Natural killer cell (primary cell): ENCODE data around the gene NT5M. TPM values are rescaled to one million over a fixed set of nuclear protein-coding genes. Genes with fewer than 3 reads are reported as not detected.

Experiments used
- ATAC-seq, 3 donors: fragments of 150-1000 bp in 2 of 3; fragments of 200-7000 bp in 1 of 3; cut with Tn5 transposase; 1 replicate in 1 of 3; 2 replicates in 2 of 3; pipeline ENCODE4 v1.10.0; 2021; ENCODE audit warnings: mild to moderate bottlenecking in 2 of 3, moderate library complexity in 2 of 3
- DNase-seq, 2 donors: peaks; one replicate each; pipeline versions ENCODE4 v3.0.0 to v3.0.0-alpha.2; 2013 to 2021; ENCODE audit warnings: mixed read lengths in 1 of 2
- H3K27ac ChIP-seq: one replicate; pipeline ENCODE4 v1.5.1; 2013; ENCODE audit warnings: mild to moderate bottlenecking, low read length
- H3K27me3 ChIP-seq: one replicate; pipeline ENCODE4 v1.6.1; 2013; ENCODE audit warnings: low read length; ENCODE audit not compliant: control insufficient read depth, insufficient read depth
- H3K36me3 ChIP-seq: one replicate; pipeline ENCODE4 v1.6.1; 2013; ENCODE audit warnings: low read length; ENCODE audit not compliant: control insufficient read depth, insufficient read depth
- H3K4me1 ChIP-seq: one replicate; pipeline ENCODE4 v1.6.1; 2013; ENCODE audit warnings: low read length; ENCODE audit not compliant: control insufficient read depth, insufficient read depth
- H3K4me3 ChIP-seq: one replicate; pipeline ENCODE4 v1.5.1; 2013; ENCODE audit warnings: low read length
- H3K9me3 ChIP-seq: one replicate; pipeline ENCODE4 v1.6.1; 2013; ENCODE audit warnings: low read length; ENCODE audit not compliant: control insufficient read depth, insufficient read depth
- H3K27ac Mint-ChIP-seq, 2 donors: one replicate each; pipeline ENCODE4 v1.8.0; 2022; ENCODE audit warnings: mild to moderate bottlenecking in 2 of 2, mixed read lengths in 2 of 2, moderate library complexity in 1 of 2
- H3K27me3 Mint-ChIP-seq, 2 donors: one replicate each; pipeline ENCODE4 v1.8.0; 2022; ENCODE audit warnings: low read depth in 2 of 2, mixed read lengths in 2 of 2
- H3K36me3 Mint-ChIP-seq: one replicate; pipeline ENCODE4 v1.8.0; 2022; ENCODE audit warnings: mixed read lengths
- H3K4me1 Mint-ChIP-seq, 2 donors: one replicate each; pipeline ENCODE4 v1.8.0; 2022; ENCODE audit warnings: mixed read lengths in 2 of 2
- H3K4me3 Mint-ChIP-seq: one replicate; pipeline ENCODE4 v1.8.0; 2022; ENCODE audit warnings: mild to moderate bottlenecking, moderate library complexity, mixed read lengths
- H3K9me3 Mint-ChIP-seq, 2 donors: one replicate each; pipeline ENCODE4 v1.8.0; 2022; ENCODE audit warnings: mixed read lengths in 2 of 2
- CTCF ChIP-seq: fragments of 200-600 bp; IDR thresholded peaks from one replicate; pipeline ENCODE4 v1.8.0; 2022; ENCODE audit warnings: antibody characterized with exemption
- WGBS: methylation state at CpG from one replicate; pipeline ENCODE4 v1.1.7; 2013; ENCODE audit warnings: missing lambda C conversion rate; ENCODE audit not compliant: insufficient coverage; 5-methylcytosine and 5-hydroxymethylcytosine counted together
- intact Hi-C: fragments of 100-400 bp; cut with micrococcal nuclease; formaldehyde crosslinking; loops from one replicate; pipeline ENCODE4 v1.14.2; 2022
- total RNA-seq, 4 donors: library from RNA; stranded (reverse); fragments of 120-200 nt in 1 of 4; gene quantifications; one replicate each; pipeline versions ENCODE4 v1.2.3 to v1.2.4, GENCODE V29; 2013 to 2022

Gene NT5M
- total RNA-seq, 3 donors from 2014 or later (not counting 1 experiment from before 2014, with no cell fraction given) = 3.5 to 4.4 (median 4.1) TPM

GRCh38 chr17:17280613-17281549 is 22.3 kb upstream of the NT5M start, which contains the start of gene COPS3:
Gene COPS3 (minus strand): TSS chr17:17281246. CDS start chr17:17281186, 60 bp downstream.
- Mint-ChIP-seq H3K27ac (peak within 1 kb of the TSS; percentile 91 to 94), H3K36me3 (no peaks in the 10 kb centered on the region), H3K4me3 (peak within 1 kb of the TSS; percentile 93), H3K9me3 (no peaks in the 10 kb centered on the region), H3K27me3 (no peaks in the 10 kb centered on the region), H3K4me1 (peaks cover 23 to 37% of the 10 kb centered on the region in 2 donors)
- no peaks in the 10 kb centered on the region for H3K9me3 ChIP-seq
- H3K4me3 ChIP-seq = peak within 1 kb of the TSS; percentile 84
- H3K36me3 ChIP-seq = peaks cover 2% of the 10 kb centered on the region
- under 1% methylated on average over 80 of the region's 80 CpGs for WGBS
- peaks cover 25% of the 10 kb centered on the region for H3K4me1 ChIP-seq
- DNase-seq (peak; percentile 96 to 99), ATAC-seq (peak; percentile 87 to 96 (median 91))
- H3K27me3 ChIP-seq = no peaks in the 10 kb centered on the region
- intact Hi-C loops = loop anchor here (1.0 to 2.0 kb wide), 4 partner anchors 19 to 44 kb away; partner anchors contain the start of gene FLCN
- peak within 1 kb of the TSS; percentile 88 for H3K27ac ChIP-seq
- TF ChIP-seq CTCF = no peak

- Histone ChIP-seq H3K36me3 (no peaks in the 10 kb centered on the region), H3K4me3 (no peak overlapping the region), H3K27me3 (no peaks in the 10 kb centered on the region), H3K4me1 (peaks cover 6% of the 10 kb centered on the region), H3K9me3 (no peaks in the 10 kb centered on the region), H3K27ac (no peak overlapping the region)
- intact Hi-C loops = no loop called here
- DNase-seq (no peak), ATAC-seq (no peak)
- H3K36me3 Mint-ChIP-seq = no peaks in the 10 kb centered on the region
- peaks cover 11 to 12% of the 10 kb centered on the region in 2 donors for H3K4me1 Mint-ChIP-seq
- no peak for TF ChIP-seq CTCF
- no peaks in the 10 kb centered on the region for H3K27me3 Mint-ChIP-seq
- 95% methylated on average over 5 of the region's 5 CpGs for WGBS
- no peaks in the 10 kb centered on the region for H3K9me3 Mint-ChIP-seq
- no peak overlapping the region for H3K27ac Mint-ChIP-seq
- no peak overlapping the region for H3K4me3 Mint-ChIP-seq
Observed at GRCh38 chr17:17285951-17286350, 17.2 kb upstream of the NT5M start.

GRCh38 chr17:17289086-17289485 is 14.1 kb upstream of the NT5M start:
- 88% methylated on average over 4 of the region's 4 CpGs for WGBS

More at GRCh38 chr17:17289086-17289485, 14.1 kb upstream of the NT5M start:
- no peak for TF ChIP-seq CTCF
- Mint-ChIP-seq H3K4me3 (no peak overlapping the region), H3K4me1 (no peaks in the 10 kb centered on the region), H3K36me3 (no peaks in the 10 kb centered on the region), H3K9me3 (no peaks in the 10 kb centered on the region), H3K27me3 (no peaks in the 10 kb centered on the region), H3K27ac (no peak overlapping the region)
- Histone ChIP-seq H3K9me3 (no peaks in the 10 kb centered on the region), H3K36me3 (no peaks in the 10 kb centered on the region), H3K4me1 (no peaks in the 10 kb centered on the region), H3K27me3 (no peaks in the 10 kb centered on the region), H3K4me3 (no peak overlapping the region), H3K27ac (no peak overlapping the region)
- DNase-seq = no peak
- ATAC-seq = no peak
- intact Hi-C loops = no loop called here
